Loucy (cell line): ENCODE measurements around the gene MIGA1.

ENCODE experiments used
- H2AFZ ChIP-seq: fragments of 200-600 bp; sonication (generic); 2 replicates; pipeline ENCODE4 v1.6.0; 2016; ENCODE audit warnings: antibody characterized with exemption, mild to moderate bottlenecking, low read length, moderate library complexity
- H3F3A ChIP-seq: fragments of 200-600 bp; 2 replicates; pipeline ENCODE4 v1.6.0; 2016; ENCODE audit warnings: antibody characterized with exemption, low read depth, mild to moderate bottlenecking
- H3K27me3 ChIP-seq: fragments of 200-600 bp; sonication (generic); 2 replicates; pipeline ENCODE4 v1.6.1; 2014; ENCODE audit warnings: low read length, mild to moderate bottlenecking; ENCODE audit not compliant: insufficient read depth, poor library complexity, severe bottlenecking
- H3K36me3 ChIP-seq: fragments of 200-600 bp; sonication (generic); 2 replicates; pipeline ENCODE4 v1.6.1; 2016; ENCODE audit warnings: low read length; ENCODE audit not compliant: insufficient read depth
- H3K4me1 ChIP-seq: fragments of 200-600 bp; sonication (generic); 2 replicates; pipeline ENCODE4 v1.5.1; 2014; ENCODE audit warnings: low read length, mild to moderate bottlenecking; ENCODE audit not compliant: insufficient read depth, poor library complexity, severe bottlenecking
- H3K4me2 ChIP-seq: fragments of 200-600 bp; sonication (generic); 2 replicates; pipeline ENCODE4 v1.6.0; 2014; ENCODE audit warnings: antibody characterized with exemption, low read length, low read depth, mild to moderate bottlenecking; ENCODE audit not compliant: poor library complexity, severe bottlenecking
- H3K4me3 ChIP-seq: fragments of 200-600 bp; sonication (generic); 2 replicates; pipeline ENCODE4 v1.5.1; 2014; ENCODE audit warnings: low read length, mild to moderate bottlenecking, mixed read lengths; ENCODE audit not compliant: poor library complexity, severe bottlenecking
- H3K79me2 ChIP-seq: fragments of 200-600 bp; sonication (generic); 2 replicates; pipeline ENCODE4 v1.6.1; 2014; ENCODE audit warnings: low read length; ENCODE audit not compliant: insufficient read depth
- H3K9ac ChIP-seq: fragments of 200-600 bp; sonication (generic); 2 replicates; pipeline ENCODE4 v1.6.0; 2014; ENCODE audit warnings: mild to moderate bottlenecking, low read depth, low read length, moderate library complexity; ENCODE audit not compliant: poor library complexity, severe bottlenecking
- H3K9me2 ChIP-seq: fragments of 200-600 bp; sonication (generic); replicated peaks from 2 replicates; pipeline ENCODE4 v1.6.1; 2016; ENCODE audit warnings: low read depth, low read length, mixed read lengths
- H3K9me3 ChIP-seq: fragments of 200-600 bp; sonication (generic); 2 replicates; pipeline ENCODE4 v1.6.1; 2014; ENCODE audit warnings: mild to moderate bottlenecking, antibody characterized with exemption, low read length, low read depth; ENCODE audit not compliant: insufficient read depth
- H4K20me1 ChIP-seq: fragments of 200-600 bp; sonication (generic); 2 replicates; pipeline ENCODE4 v1.6.0; 2014; ENCODE audit warnings: antibody characterized with exemption, low read length, mild to moderate bottlenecking; ENCODE audit not compliant: insufficient read depth, poor library complexity, severe bottlenecking
- EZH2phosphoT487 ChIP-seq: fragments of 200-600 bp; IDR thresholded peaks from 2 replicates; pipeline ENCODE4 v1.6.1; 2018; ENCODE audit warnings: antibody characterized with exemption, mild to moderate bottlenecking, moderate library complexity, borderline replicate concordance
- TF ChIP-seq, protein P1 (sequence below): fragments of 200-600 bp; sonication (generic); conservative IDR thresholded peaks from 2 replicates; pipeline ENCODE4 v1.5.1; 2014; ENCODE audit warnings: mild to moderate bottlenecking, antibody characterized with exemption, low read length

MIGA1 gene

DNA sequence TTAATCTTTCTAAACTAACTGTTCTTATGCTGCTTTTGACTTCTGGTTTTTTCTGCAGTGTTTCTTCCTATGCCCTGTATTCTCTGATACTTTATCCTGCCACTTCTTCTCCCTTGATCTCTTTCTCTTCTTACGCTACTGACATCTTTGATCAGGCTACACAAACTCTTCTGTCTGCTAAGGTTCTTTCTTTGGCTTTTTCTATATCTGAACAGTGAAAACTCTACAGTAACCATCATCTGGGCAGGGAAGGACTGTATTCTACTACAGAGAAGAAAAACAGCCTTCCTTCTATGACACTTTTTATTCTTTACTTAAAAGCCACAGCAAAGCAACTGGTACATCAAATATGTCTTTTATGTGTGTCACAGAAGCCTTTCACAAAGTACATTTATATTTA, 101.6 kb downstream of the MIGA1 start:
- Histone ChIP-seq H3K4me2 (no peak overlapping the region), H3K9me2 (no peaks in the 10 kb centered on the region), H3F3A (no peaks in the 10 kb centered on the region), H4K20me1 (no peaks in the 10 kb centered on the region), H3K9ac (no peak overlapping the region), H3K79me2 (no peaks in the 10 kb centered on the region), H3K4me3 (no peak overlapping the region), H2AFZ (no peak overlapping the region), H3K9me3 (no peaks in the 10 kb centered on the region), H3K36me3 (no peaks in the 10 kb centered on the region), H3K4me1 (no peaks in the 10 kb centered on the region), H3K27me3 (no peaks in the 10 kb centered on the region)
- TF ChIP-seq, protein P1, sequence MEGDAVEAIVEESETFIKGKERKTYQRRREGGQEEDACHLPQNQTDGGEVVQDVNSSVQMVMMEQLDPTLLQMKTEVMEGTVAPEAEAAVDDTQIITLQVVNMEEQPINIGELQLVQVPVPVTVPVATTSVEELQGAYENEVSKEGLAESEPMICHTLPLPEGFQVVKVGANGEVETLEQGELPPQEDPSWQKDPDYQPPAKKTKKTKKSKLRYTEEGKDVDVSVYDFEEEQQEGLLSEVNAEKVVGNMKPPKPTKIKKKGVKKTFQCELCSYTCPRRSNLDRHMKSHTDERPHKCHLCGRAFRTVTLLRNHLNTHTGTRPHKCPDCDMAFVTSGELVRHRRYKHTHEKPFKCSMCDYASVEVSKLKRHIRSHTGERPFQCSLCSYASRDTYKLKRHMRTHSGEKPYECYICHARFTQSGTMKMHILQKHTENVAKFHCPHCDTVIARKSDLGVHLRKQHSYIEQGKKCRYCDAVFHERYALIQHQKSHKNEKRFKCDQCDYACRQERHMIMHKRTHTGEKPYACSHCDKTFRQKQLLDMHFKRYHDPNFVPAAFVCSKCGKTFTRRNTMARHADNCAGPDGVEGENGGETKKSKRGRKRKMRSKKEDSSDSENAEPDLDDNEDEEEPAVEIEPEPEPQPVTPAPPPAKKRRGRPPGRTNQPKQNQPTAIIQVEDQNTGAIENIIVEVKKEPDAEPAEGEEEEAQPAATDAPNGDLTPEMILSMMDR, result no peak
- no peak for TF ChIP-seq EZH2phosphoT487

DNA sequence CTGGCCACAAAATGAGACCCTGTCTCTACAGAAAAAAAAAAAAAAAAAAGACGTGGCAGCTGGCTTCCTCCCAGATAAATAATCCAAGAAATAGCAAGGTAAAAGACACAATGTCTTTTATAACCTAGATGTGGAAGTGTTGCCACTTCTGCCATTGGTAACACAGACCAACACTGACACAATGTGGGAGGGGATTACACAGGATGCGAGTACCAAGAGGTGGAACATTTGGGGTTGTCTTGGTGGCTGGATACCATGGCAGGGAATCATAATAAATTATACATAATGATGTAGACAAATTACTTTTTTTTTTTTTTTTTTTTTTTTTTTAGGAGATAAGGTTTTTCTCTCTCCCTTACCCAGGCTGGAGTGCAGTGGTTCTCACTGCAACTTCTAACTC, 103.0 kb downstream of the MIGA1 start:
- Histone ChIP-seq H3K9me3 (no peaks in the 10 kb centered on the region), H3F3A (no peaks in the 10 kb centered on the region), H2AFZ (no peak overlapping the region), H3K36me3 (no peaks in the 10 kb centered on the region), H3K79me2 (no peaks in the 10 kb centered on the region), H3K9ac (no peak overlapping the region), H3K4me3 (no peak overlapping the region), H3K27me3 (no peaks in the 10 kb centered on the region), H3K9me2 (no peaks in the 10 kb centered on the region), H4K20me1 (no peaks in the 10 kb centered on the region), H3K4me2 (no peak overlapping the region), H3K4me1 (no peaks in the 10 kb centered on the region)
- TF ChIP-seq, protein P1, result no peak
- no peak for TF ChIP-seq EZH2phosphoT487

DNA sequence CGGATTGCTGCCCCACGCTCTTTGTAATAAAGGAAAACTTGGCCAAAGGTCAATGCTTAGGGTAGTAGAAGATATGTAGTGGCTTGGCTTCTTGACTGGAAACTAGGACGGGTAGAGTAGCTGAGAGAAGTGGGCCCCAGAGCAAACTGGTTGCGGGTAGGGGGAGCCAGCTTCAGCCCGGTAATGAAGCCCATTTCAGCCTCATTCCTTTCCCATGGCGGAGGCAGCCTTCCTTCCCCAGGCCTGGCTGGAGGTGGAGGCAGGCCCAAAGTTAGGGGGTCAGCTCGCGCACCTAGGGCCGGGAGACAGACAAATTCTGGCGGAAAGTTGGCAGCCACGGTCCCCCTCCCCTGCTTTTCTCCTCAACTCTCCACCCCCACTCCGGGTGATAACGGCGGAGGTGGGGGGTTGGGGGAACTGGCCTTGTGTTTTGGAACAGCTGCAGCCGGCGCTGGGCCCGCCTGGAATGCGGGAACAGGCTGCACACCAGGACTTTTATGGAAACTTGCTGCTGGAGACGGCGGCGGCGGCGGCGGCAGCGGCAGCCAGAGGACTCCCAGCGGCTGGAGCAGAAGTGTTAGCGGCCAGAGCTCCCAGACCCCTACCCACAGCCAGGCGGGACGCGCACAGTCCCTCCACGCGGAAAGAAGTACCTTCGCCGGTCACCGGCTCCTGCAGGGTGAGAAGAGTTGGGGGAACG, 108.8 kb downstream of the MIGA1 start, which contains the start of gene NEXN:
NEXN (plus strand) TSS at position 544 of the 700 bp plus-strand sequence. CDS start 27,483 bp downstream, outside the sequence.
- Histone ChIP-seq H3K4me2 (peak within 1 kb of the TSS; percentile 16), H3K27me3 (no peaks in the 10 kb centered on the region)

More for the DNA sequence above, 108.8 kb downstream of the MIGA1 start, which contains the start of gene NEXN:
- Histone ChIP-seq H3K9me2 (no peaks in the 10 kb centered on the region), H3K4me1 (no peaks in the 10 kb centered on the region), H3K79me2 (no peaks in the 10 kb centered on the region), H3K9me3 (no peaks in the 10 kb centered on the region), H4K20me1 (no peaks in the 10 kb centered on the region), H2AFZ (no peak within 1 kb of the TSS; the same call in 1 of the 2 replicates), H3K9ac (no peak within 1 kb of the TSS), H3K36me3 (no peaks in the 10 kb centered on the region), H3F3A (no peaks in the 10 kb centered on the region), H3K4me3 (peak within 1 kb of the TSS; percentile 35)
- TF ChIP-seq, protein P1, result no peak
- no peak for TF ChIP-seq EZH2phosphoT487
